NCI-H1092 (cell line): Measurements from ENCODE around the gene SYNDIG1.

Experiments
- DNase-seq: peaks from one replicate; lab custom pipeline; 2025; lab: John Stamatoyannopoulos, UW

The SYNDIG1 gene

GRCh38 chr20:24585796-24586522, 116.5 kb downstream of the SYNDIG1 start:
- DNase-seq = no peak

DNA sequence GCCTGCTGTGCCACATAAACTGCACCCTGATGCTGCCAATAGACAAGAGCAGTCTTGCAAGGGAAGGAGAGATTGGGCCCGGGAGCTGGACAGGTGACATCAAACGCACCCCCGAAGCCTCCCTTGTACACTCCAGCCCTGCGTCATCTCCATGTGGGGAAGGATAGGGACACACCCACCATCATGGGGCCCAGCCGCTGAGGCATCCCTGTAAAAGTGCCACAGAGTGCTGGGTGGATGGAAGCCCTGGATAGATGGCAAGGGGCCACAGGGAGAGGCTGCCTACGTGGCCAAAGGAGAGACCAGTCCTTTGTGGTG, 117.1 kb downstream of the SYNDIG1 start:
- no peak for DNase-seq

- no peak for DNase-seq
Measured at GRCh38 chr20:24587384-24588046, 118.1 kb downstream of the SYNDIG1 start.

DNA sequence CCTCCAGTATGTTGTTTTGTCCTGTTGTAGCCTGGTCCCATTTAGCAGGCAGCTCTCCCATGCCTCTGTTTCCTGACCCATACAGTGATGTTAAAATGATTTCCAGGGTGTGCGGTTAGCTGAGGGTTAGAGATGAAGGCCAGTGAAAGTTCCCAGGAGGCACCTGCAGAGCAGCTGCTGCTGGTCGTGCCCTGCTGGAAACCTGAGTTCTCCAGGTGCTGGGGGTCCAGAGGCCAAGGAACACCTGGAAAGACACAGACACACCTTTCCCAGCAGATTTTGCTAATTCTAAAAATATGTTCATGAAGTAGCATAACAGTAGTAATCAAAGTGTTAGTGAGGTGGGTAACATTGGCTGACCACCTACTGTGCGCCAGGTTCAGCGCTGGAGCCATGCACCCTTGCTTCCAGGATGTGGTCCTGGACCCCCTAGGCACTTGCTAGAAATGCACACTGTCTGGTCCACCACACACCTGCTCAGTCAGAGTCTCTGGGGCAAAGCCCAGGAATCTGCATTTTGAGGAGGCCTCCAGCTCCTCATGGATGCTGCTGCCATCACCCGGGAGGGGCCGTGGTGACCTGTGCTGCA, 118.7 kb downstream of the SYNDIG1 start:
- no peak for DNase-seq

DNA sequence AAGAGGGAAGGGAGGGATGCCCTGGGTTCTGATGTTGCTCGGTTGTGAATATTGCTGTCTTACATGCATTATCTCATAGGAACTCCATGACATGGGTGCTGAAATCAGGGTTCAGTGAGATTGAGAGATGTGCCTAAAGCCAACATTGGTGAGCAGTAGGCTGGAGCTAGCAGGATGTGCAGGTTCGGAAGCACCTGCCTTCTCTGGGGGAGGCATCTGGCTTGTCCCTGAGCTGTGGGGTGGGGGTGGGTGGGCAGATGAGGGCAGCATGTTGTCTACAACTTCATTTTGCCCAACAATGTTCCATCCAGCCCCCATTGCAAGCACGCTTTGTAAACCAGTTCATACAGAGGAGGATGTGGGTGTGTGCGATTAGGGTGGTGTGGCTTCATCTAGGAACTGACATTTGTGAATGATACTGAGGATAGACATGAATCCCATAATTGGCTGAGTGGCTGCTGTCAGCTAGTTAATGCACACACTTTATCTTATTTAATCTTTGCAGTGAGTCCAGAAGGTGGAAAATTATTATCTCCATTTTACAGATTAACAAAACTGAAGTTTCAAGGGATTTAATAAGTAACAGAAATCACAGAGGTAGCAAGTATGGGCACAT, 119.4 kb downstream of the SYNDIG1 start:
- no peak for DNase-seq

DNA sequence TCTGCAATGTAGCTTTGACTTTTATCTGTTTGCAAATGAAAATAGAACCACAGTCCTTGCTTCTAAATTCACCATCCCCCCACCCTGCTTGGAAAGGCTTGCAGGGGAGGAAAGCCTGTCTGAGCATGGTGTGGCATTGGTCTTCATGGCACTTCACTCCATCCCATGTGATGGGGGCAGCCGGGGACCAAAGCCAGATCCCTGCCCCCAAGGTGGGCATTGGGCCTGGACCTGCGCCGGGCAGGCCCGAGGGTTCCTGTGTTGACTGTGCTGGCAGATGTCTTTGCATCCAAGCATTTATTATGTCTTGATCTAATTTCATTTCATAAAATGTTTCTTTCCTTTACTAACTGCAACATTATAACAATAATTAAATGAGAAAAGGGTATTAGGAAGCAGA, 120.0 kb downstream of the SYNDIG1 start:
- no peak for DNase-seq

DNA sequence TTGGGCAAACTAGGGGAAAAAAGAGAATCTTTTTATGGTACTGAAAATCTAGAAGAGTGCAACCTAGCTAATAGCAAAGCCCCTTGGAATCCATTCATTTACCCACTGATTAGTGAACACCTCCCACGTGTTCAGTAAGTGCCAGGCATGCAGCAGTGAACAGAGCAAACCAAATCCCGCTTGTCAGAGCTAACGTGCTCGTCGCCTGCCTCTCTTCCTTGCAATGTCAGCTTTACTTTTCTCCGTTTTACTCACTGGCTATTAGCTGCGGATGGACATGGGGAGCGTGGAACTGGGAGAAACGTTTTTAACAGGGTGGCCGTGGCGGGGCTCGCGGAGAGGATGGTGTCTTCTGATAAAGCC, 120.4 kb downstream of the SYNDIG1 start:
- DNase-seq = no peak

DNA sequence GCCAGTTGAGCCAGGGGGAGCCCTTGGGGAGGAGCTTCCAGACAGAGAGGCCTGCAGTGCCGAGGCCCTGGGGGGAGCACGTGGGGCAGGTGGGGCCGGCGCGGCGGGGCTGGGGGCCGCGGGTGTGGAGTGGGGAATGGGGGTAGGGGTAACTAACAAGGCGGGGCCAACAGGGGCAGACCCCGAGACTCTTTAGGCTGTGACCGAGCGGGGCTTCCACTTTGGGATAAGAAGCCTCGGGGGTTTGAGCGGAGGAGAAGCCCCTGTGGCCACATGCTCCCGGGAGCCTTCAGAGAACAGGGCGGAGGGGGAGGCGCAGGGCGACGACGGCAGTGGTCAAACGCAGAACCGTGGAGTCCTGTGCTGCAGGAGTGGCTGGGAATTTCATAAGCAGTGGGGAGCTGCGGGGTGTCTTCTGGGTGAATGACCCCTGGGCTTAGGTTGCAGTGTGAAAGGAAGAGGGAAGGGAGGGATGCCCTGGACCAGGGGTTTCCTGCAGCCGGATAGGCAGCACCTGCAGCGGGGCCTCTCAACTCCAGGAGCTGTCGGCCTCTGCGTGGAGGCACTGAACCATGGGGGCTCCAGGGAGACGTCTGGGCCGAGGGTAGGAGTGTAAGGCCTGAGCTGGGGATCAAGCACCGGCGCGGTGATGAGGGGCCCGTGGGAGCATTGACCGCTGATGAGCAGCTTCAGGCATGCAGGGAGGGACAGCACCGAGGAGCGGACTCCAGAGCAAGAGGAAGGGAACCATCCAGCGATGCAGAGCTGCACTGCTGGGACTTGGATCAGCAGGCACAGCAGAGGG, 121.0 kb downstream of the SYNDIG1 start:
- no peak for DNase-seq

GRCh38 chr20:24597051-24597450, 127.6 kb downstream of the SYNDIG1 start:
- DNase-seq = no peak

GRCh38 chr20:24598346-24598745, 128.9 kb downstream of the SYNDIG1 start:
- no peak for DNase-seq

DNA sequence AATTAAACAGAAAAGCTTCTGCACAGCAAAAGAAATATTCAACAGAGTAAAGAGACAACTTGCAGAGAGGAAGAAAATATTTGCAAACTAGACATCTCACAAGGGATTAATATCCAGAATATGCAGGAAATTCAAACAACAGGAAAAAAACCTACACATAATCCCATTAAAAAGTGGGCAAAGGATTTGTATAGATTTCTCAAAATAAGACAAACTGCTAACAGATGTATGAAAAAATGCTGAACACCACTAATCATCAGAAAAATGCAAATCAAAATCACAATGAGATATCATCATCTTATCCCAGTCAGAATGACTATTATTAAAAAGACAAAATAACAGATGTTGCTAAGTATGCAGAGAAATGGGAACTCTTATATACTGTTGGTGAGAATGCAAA, 129.6 kb downstream of the SYNDIG1 start:
- no peak for DNase-seq

- DNase-seq = no peak
Measured at GRCh38 chr20:24600012-24600411, 130.6 kb downstream of the SYNDIG1 start.

DNA sequence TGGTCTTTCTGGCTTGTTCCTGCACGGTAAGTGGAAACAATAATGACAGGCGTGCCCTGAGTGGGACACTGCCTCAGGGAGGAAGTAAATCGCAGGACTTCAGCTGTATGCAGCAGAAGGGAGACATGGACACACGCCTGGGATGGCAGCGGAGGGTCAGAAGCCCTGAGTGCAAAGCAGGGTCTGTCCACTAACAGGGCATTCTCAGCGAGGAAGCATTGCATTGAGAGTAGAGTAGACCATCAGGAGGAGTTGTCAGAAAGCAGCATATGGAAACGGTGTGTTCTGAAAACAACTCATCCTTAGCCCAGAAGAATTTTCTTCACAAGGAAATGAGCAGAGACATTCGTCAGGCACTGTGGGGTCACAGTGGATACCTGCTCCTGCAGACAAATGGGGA, 134.0 kb downstream of the SYNDIG1 start:
- no peak for DNase-seq

GRCh38 chr20:24604966-24605665, 135.7 kb downstream of the SYNDIG1 start:
- DNase-seq = no peak

DNA sequence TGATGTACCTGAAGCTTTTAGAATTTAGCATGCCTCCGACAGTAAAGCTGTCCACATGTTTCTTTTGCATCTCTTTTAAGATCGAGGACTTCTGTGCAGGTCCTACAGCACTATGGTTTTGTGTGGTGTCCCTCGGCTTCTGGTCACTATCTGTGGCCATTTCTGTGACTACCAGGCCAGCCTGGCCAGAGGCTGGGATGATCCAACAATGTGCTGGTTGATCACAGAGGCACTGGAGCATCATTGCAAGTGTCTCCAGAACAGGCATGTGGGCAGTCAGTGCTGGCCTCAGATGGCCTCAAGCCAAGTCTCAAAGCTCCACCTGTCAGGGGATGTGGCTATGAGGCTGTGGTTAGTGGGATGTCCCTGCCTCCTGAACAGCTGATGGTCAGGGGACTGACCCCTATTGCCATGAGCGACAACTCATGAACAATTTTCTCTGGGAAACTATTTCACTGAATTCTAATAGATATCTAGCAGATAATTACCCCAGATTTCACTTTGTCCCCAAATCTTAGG, 136.6 kb downstream of the SYNDIG1 start:
- DNase-seq = no peak

DNA sequence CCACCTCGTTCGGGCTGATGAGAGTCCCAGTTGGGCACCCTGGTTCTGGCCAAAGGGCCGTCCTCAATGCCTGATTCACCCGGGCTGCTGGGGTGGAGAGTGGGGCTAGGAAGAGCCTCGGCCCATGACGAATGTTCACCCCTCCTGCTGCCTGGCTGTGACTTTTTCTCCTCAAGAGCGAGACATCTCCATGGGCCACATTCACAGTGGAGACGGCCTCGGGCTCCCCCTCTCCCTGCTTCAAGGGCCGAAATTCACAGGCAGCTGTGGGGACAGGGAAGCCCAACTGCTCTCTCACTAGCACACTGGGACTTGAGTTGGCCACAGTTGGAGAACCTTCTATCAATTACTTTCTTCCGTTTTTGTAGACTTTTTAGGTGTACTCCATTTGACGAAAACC, 138.0 kb downstream of the SYNDIG1 start:
- DNase-seq = no peak

DNA sequence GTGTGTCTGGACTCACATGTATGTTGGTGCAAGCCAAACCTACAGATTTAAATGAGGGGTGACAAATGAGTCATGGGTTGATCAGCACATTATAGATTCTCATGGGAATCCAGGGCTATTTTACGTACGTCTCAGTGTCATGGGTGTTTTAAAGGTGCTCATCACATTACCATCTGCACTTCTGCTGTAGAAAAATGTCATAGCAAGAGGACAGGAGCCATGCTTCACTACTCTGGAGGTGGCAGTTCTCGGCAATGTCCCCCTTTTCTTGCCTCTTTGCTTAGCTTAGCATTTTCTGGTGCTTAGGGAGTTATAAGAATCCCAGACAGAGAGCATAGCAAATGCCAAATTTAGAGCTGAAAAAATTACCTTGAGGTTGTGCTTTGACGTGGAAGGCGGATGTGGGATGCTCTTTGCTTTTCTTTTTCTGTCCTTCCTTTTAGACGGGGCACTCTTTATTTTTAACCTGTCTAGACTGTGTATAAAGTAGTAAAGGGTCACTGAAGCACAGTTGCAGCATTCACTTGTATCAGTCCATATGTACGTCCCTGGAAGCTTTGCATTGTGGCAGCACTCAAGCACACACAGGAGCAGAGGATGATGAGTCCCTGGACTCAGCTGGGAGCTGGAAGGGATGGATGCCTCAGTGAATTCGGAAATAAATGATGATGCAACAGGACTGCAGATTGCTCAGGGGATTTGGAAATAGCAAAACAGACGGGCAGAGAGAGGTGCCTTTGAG, 139.7 kb downstream of the SYNDIG1 start:
- no peak for DNase-seq

DNA sequence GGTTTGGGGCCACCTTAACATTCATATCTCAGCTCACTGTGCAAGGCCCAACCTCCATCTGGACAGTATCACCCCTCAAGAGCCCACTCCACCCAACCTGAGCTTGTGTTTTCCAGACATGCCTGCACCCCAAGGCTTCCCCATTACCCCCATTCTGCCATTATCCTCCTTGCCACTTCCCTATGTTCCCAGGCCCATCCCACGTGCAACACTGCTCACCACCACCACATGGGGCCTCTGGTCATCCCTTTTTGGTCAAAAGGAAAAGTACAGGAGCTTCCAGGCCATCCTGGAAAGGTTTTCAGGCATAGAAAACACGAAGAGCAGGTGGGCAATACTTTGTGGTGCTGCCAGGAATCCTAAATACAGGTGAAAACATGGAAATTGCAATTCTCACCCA, 140.3 kb downstream of the SYNDIG1 start:
- DNase-seq = no peak

DNA sequence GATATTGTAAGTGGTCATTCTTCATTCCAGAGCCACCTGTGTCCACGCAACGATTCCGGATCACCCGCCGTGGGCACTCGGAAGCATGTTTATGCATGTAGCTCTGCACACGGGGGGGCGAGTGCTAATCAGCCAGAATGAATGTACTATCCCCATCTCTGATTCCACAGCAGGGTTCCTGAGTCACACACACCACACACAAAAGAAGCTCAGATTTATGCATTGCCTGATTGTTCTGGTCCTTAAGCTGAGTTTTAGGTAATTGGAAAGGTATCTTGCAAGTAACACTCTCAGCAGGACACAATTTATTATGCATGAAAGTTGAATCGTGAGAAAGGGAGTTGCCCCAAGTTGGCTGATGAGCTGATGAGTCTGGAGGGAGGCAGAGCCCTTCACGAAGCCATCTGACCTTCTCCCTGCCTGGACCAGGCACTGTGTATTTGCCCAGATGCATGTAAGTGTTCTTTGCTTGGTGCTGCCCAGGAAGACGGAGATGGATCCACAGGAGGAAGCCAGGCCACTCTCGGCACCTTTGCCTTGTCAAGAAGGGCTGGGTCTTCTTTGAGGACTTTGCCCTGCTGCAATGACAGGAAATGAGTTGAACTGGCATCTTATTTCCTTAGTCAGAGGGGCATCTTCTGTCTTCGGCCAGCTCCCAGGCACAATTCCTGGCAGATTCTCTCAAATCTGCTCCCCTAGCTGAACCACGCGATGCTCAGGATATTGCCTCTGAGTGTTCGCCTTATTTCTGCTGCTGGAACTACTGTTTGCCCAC, 141.1 kb downstream of the SYNDIG1 start:
- no peak for DNase-seq
